PC-9 (cell line): ENCODE results near the gene GON7.

ENCODE experiments used
- EZH2 ChIP-seq: fragments of 200-600 bp; sonication (generic); IDR thresholded peaks from 2 replicates; pipeline ENCODE4 v1.8.0; 2017; ENCODE audit warnings: antibody characterized with exemption, low read depth
- TF ChIP-seq, protein P1 (sequence below): fragments of 200-600 bp; sonication (generic); conservative IDR thresholded peaks from 2 replicates; pipeline ENCODE4 v1.6.1; 2017; ENCODE audit warnings: mixed run types, antibody characterized with exemption, mild to moderate bottlenecking, moderate library complexity

DNA sequence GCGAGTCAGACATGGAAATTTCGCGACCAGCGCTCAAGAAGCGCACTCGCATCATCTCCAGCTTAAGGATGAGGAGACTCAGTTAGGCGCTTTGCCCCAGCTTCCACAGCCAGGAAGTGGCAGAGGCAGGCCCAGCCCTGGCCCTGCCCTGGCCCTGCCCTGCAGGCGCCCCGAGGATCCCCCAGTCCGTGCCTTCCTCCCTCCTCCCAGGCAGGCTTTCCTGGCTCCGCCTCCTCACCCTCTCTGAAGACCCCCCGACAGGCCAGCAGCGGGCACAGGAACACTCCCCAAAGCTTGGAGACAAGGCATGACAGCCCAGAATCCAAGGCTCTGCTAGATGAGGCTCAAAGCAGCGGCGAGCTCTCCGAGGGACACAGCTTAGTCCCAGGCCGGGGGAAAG, 25.3 kb upstream of the GON7 start:
- no peak for TF ChIP-seq EZH2
- TF ChIP-seq, protein P1, sequence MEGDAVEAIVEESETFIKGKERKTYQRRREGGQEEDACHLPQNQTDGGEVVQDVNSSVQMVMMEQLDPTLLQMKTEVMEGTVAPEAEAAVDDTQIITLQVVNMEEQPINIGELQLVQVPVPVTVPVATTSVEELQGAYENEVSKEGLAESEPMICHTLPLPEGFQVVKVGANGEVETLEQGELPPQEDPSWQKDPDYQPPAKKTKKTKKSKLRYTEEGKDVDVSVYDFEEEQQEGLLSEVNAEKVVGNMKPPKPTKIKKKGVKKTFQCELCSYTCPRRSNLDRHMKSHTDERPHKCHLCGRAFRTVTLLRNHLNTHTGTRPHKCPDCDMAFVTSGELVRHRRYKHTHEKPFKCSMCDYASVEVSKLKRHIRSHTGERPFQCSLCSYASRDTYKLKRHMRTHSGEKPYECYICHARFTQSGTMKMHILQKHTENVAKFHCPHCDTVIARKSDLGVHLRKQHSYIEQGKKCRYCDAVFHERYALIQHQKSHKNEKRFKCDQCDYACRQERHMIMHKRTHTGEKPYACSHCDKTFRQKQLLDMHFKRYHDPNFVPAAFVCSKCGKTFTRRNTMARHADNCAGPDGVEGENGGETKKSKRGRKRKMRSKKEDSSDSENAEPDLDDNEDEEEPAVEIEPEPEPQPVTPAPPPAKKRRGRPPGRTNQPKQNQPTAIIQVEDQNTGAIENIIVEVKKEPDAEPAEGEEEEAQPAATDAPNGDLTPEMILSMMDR: no peak
